HG02642 (cell line): ENCODE results near the gene KLK5.

Experiments used
- ATAC-seq: cut with Tn5 transposase; IDR thresholded peaks from one replicate; pipeline ENCODE4 v1.9.1; 2021; ENCODE audit warnings: mild to moderate bottlenecking; ENCODE audit not compliant: unreplicated experiment, poor library complexity

KLK5 gene

GRCh38 chr19:50925734-50926133, 27.1 kb downstream of the KLK5 start:
- no peak for ATAC-seq

- no peak for ATAC-seq
Measured at GRCh38 chr19:50924586-50924985, 28.3 kb downstream of the KLK5 start.

- peak; percentile 72 for ATAC-seq
Measured at GRCh38 chr19:50922317-50922853, 30.5 kb downstream of the KLK5 start.

DNA sequence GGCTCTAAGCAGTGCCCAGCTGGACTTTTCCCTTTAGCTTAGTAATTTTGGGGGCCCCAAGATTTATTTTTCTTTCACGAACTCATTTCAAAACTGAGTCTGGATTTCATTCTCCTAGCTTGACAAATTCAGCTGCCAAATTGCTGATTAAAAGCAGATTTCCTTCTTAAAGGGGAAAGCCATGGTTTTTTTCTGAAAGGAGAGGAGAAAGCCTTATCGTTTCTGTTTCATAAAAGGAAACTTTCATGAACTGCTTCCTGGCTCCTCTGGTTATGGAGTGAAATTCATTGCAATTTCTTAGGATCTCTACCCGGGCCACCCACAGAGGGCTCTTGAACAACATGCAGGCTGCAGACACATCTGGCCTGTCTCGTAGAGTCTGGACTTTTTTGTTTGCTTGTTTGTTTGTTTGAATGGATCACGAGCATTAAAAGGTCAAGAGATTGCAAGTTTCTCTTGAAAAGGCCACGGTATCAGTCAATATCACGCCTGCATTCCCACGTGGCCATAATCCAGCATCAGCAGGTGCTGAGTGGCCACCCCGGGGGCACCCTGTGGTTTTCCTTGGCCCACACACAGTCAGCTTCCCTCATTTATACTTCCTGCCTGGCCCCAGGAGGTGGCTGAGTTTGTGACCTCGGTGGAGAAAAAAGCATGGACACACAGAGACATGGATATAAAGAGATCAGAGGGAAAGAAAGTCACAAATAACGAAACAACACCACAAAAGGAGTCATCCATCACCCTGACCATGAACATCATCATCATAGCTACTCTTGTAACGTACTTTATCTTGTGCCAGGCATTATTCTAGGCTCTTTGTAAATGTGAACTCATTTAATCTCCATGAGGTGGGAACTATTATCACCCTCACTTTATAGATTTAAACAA, 31.2 kb downstream of the KLK5 start:
- ATAC-seq: no peak

DNA sequence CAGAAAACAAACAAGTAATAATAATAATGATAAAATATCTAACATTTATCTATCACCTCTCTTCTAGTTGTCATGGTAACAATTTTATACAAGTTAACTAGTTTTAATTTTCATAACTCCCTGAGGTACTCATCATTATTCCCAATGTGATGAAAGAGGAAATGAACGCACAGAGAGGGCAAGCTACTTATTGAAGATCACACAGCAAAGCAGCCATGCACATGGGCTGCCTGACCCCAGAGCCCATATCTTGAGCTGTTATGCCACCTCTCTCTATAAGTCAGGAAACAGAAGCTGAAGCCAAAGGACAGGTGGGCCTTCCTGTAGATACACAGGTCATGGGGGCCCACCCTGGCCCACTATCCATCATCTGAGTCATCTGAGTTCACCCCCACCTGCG, 36.8 kb downstream of the KLK5 start:
- no peak for ATAC-seq

DNA sequence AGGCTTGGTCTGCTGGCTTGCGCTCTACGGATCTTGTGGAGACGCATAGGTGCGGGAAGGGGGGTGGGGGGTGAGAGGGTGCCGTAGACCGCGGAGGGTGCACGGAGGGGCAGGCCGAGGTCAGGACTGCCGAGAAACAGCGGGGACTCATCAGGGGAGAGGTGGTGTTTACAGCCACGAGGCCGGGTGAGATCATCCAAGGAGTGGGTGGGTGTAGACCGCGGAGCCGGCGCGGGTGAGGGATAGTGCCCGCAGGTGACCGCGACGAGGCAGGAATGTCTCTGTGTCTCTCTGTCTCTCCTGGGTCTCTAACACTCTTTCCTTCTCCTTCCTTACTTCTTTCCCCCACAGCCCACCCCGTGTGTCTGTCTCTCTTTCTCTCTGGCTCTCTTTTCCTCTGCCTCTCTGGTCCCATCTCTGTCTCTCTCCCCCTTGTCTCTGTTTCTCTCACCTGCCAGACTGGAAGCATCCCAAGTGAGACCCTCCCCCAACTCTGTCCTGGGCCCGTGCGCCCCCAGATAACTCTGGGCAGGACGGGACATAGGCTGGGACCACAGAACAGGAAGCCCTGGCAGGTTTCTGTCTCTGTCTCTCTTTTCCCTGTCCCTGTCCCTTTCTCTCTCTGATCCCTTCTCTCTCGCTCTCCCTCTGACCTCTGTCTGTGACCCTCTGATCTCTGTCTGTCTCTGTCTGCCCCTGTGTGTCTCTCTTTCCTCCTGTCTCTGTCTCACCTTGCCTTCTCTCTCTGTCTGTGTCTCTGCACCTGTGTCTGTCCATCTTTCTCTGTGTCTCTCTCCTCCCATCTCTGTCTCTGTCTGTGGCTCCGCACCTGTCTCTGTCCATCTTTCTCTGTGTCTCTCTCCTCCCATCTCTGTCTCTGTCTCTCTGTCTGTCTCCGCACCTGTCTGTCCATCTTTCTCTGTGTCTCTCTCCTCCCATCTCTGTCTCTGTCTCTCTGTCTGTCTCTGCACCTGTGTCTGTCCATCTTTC, 39.8 kb downstream of the KLK5 start:
- ATAC-seq: no peak

GRCh38 chr19:50912102-50912599, 40.7 kb downstream of the KLK5 start:
- no peak for ATAC-seq

DNA sequence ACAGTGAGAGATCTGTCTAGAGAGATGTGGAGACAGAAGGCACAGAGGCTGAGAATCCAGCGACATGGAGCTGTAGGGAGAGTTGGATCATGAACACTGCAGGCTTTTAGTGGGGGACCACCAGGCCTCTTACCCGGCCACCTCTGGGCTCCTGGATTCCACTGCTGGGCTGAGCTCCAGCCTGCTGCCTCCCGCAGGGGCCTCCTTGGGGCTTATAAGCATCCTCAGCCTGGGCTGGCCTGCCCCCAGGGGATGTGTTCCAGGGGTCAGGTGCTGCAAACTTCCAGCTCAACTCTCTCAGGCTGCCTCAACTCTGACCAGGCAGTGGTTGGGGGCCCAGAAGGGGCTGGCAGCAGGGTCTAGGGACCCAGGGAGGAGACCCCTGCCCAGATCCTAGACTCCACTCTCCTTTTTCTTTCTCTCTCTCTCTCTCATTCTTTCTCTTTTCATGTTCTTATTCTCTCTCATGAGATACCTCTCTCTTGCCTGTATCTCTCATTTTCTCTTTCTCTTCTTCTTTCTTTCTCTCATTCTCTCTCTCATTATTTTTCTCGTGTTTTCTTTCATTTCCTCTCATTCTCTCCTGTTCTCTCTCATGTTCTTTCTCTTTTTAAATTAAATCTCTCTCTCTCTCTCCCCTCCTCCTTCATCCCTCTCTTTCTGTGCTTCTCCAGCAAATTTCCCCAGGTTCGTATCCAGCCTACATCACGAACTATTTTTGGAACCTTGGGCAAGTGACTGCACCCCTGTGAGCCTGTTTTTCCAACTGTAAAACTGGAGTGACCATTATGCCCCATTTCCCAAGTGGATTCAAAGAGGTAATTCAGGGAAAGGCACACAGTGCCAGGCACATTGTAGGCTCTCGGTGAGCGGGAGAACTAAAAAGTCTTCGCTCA, 41.4 kb downstream of the KLK5 start, which contains the start of gene KLK4:
TSS of gene KLK4 (minus strand) at position 190 of the 896 bp plus-strand sequence. CDS start 657 bp downstream, outside the sequence.
- ATAC-seq: no peak

DNA sequence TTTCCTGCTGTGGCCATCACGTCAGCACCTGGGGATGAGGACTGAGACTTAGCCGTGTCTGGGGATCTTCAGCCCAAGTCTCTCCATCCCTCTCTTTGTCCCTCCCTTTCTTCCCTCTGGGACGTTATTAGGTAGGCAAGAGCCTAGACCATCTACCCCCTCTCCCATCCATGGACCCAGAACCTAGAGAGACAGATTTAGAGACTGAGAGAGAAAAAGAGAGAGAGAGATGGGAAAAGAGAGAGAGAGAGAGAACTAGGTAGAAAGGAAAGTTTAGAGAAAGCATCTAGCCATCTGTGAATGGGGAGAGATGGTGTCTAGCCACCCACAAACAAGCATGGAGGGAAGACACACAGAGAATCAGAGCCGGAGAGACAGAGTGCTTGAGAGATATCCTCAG, 42.1 kb downstream of the KLK5 start:
- no peak for ATAC-seq

DNA sequence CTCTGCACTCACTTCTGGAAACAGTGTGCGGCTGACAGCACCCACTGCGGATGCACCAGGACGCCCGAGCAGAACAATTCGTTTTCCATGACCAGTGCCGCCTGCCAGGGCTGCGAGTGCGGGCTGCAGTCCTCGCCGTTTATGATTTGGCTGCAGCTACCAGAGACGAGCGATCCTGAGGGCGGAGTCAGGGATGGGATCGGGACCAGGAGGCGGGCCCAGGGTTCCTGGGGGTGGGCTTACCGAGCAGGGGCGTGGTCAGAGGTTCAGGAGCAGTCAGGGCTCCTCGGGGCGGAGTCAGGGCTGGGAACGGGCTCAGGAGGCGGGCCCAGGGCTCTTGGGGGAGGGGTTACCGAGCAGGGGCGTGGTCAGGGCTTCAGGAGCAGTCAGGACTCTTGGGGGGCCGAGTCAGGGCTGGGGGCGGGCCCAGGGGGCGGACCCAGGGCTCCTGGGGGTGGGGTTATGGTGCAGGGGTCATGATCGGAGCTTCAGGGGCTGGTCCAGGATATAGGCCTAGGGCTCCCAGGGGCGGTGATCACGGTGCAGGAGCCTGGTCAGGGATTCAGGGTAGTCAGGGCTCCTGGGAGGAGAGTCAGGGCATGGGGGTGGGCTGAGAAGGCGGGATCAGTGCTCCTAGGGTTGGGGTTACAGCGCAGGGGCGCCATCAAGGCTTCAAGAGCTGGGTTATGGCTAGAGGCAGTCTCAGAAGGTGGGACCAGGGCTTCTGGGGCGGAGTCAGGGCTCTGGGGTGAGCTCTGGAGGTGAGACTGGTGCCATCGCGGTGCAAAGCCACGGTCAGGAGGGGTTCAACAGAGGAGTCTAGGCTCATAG, 43.4 kb downstream of the KLK5 start:
- peak; percentile 70 for ATAC-seq

DNA sequence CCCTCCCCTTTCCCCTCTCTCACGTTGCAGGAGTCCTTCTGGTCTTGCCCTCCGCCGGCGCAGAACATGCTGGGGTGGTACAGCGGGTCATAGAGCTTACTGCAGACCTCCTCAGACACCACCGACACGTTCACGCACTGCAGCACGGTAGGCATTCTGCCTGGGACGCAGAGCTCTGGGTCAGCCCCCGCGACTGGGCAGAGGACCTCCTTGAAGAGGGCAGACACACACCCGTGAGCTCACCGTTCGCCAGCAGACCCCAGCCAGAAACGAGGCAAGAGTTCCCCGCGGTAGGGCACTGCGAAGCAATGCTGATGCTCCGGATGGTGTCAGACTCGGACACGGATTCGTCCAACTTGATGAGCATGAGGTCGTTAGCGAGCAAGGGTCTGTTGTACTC, 44.5 kb downstream of the KLK5 start:
- no peak for ATAC-seq

GRCh38 chr19:50906217-50906616, 46.6 kb downstream of the KLK5 start:
- ATAC-seq: no peak

DNA sequence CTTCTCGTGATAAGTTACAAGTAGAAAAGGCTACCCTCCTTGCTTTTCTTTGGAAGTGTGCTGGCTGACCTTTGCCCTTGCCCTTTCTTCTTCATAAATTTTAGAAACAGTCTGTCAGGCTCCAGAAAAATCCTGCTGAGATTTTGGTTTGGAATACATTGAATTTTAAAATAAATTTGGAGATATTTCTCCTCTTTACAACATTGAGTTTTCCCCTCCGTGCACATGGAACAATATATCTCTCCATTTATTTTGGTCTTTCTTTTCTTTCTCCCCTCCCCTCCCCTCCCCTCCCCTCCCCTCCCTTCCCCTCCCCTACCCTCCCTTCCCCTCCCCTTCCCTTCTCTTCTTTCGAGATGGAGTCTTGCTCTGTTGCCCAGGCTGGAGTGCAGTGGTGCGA, 50.2 kb downstream of the KLK5 start:
- ATAC-seq: no peak

DNA sequence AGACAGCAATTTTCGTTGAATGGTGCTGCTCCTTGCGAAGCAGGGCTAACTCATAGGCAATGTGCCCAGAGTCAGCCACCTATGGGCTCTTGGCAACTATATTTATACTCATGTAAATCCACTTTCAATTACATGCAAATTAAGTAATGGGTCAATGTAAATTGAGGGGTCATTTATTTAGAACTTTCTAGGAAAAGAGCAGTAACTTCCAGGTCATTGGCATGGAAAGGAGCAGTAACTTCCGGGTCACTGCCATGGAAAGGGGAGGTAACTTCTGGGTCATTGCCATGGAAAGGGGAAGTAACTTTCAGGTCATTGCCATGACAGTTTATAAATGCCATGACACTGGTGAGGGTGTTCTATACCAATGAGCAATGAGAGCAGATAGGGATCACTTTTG, 53.3 kb downstream of the KLK5 start:
- ATAC-seq: no peak

DNA sequence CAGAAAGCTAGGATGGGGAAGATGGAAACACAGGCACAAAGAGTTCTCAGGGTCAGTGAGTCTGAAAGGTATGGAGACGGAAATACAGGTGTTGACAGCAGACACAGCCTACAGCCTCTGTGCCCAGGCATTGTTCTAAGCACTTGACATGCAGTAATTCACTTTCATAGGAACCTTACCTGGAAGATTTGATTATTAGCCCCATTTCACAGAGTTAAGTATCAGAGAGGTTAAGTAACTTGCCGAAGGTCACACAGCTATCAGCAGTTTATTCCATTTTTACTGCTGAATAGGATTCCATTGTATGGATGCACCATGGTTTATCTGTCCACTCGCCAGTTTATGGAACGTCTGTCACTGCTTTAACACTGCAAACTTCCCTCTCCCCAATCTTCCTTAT, 54.8 kb downstream of the KLK5 start:
- no peak for ATAC-seq

DNA sequence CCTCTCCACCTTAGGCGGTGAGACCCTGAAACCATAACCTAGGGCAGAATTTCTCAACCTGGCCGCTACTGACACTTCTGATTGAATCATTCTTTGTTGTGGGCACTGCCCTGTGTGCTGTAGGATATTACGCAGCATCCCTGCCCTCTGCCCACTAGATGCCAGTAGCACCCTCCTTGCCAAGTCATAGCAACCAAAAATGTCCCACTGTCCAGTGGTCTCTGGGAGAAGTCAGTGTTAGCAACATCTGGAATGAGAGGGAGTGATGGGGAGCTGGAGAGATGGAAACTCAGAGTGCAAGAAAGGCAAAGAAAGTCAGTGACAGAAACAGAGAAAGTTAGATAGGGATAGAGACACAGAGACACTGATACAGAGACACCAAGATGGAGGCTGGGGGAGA, 55.2 kb downstream of the KLK5 start:
- ATAC-seq: no peak

GRCh38 chr19:50897191-50897607, 55.6 kb downstream of the KLK5 start:
- ATAC-seq: peak; percentile 26

- peak; percentile 88 for ATAC-seq
Measured at GRCh38 chr19:50896591-50897190, 56.1 kb downstream of the KLK5 start.
